LoVo (cell line): ENCODE measurements around the gene VRK1.
"Not testable (repeated sequence)": the region's sequence is repeated elsewhere in the genome, so short reads cannot be mapped to it uniquely, and the experiment has no call there.

ENCODE experiments used
- DNase-seq: peaks from one replicate; pipeline ENCODE4 v3.0.0-alpha.2; 2016; ENCODE audit warnings: low spot score

The VRK1 gene

DNA sequence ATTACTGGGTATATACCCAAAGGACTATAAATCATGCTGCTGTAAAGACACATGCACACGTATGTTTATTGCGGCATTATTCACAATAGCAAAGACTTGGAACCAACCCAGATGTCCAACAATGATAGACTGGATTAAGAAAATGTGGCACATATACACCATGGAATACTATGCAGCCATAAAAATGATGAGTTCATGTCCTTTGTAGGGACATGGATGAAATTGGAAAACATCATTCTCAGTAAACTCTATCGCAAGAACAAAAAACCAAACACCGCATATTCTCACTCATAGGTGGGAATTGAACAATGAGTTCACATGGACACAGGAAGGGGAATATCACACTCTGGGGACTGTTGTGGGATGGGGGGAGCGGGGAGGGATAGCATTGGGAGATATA is 86.8 kb downstream of the VRK1 start:
- not testable (repeated sequence) for DNase-seq

- DNase-seq = no peak
Observed at GRCh38 chr14:96888158-96888557, 91.0 kb downstream of the VRK1 start.

GRCh38 chr14:96888593-96888992 is 91.4 kb downstream of the VRK1 start:
- DNase-seq = no peak

DNA sequence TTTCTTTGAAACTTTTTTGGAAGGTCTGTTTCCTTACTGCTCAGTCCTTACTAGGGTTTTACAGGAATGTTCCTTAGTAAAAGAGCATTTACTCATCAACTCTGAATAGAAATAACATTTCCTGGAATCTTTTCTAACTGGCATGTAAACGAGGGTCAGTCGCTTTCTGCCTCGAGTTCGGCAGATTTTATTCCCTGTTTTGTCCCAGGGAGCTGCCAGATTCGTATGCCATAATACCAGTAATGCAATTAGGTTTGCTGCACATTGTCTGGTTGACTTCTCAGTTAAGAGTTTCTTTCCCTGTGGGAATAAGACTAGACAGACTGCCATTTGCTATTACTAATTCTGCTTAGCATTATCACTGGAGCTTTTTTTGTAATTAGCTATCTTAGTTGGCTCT is 91.9 kb downstream of the VRK1 start:
- no peak for DNase-seq

DNA sequence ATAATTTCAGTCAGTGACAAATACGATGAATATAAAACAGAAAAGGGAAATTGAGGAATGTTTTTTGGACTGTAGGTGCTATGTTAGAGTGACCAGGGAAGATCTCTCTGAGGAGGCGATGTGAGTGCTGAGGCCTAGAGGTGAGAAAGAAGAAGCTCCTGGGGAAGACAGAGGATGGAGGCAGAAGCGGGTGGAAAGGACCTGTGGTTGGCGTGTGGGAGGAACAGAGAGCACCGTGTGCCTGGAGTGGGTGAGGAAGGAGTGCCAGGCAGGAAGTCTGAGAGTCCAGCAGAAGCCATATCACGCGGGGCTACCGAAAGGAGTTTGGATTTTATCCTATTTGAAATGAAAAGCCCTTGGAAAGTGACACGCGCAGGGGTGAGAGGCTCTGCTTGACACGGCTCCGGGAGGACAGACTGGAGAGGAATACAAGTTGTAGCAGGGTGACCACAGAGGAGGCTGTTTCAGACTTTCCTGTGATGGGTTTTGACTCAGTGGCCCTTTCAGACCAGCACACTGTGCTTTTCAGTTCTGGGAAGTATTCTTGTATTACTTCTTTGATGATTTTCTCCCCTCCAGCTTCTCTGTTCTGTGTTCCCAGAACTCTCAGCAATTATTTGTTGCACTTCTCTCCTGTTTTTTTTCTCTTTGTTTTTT is 96.9 kb downstream of the VRK1 start:
- no peak for DNase-seq

DNA sequence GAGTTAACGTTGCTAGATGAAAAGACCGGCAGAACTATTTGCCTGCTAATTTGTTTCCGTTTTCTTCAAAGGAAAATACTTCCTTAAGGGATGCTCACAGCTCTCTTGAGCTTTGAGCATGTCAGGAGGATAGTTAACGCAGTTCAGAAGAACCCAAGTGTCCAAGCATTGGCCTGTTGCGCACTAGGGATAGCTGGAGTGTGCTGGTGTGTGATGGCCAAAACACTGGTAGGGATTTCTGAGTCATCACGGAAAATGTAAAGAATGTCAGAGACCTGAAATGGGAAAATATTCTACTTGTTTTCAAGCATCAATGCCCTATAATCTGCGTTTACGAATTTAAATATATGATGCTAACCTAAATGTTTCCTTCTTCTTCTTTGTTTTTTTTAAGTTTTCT is 97.8 kb downstream of the VRK1 start:
- DNase-seq = no peak

GRCh38 chr14:96895658-96896271 is 98.6 kb downstream of the VRK1 start:
- no peak for DNase-seq

GRCh38 chr14:96897184-96897583 is 100.0 kb downstream of the VRK1 start:
- no peak for DNase-seq

- DNase-seq = no peak
Observed at GRCh38 chr14:96901227-96901626, 104.0 kb downstream of the VRK1 start.

DNA sequence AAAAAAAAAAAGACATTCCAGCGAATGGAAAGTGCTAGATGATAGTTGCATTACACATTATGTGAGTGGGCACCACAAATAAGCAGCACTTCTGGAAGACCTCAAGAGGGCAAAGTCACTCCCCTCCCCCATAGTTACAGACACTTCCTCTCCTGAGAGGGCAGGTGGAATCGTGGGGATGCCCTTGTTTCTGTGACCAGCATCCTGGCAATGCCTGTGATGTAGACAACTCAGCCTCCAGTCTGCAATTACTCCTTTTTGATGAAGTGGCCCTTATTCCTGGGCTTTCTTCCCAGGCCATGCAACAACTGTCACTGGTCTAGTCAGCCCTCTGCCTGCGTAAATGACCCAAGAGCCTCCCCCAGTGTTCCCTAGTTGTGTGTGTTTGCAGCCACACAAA is 104.8 kb downstream of the VRK1 start:
- no peak for DNase-seq

DNA sequence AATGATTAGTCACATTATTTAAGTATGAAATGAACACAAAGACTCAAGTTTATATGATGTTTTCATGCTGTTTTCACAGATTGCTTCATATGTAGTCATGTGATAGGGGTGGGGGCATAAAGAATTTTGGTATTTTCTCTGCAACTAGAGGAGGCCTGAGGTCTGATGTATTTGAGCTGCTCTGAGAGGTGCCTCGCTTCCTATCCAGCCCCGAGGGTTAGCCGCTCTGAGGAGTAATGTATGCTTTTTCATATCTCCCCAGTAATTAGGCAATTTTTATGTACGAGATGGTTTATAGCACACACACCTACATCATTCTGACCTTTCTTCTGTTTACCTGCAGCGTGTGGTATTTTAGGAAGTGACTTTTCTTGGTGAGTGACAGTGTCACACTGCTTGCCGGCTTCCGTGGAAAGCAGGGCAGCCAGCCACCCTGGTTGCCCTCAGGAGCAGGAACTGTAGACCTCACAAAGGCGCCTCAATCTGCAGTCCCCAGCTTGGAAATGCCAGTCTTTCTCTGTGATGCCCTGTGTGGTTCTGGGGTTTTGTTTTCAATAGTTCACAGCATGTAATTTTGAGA is 106.4 kb downstream of the VRK1 start:
- DNase-seq = no peak

- no peak for DNase-seq
Observed at GRCh38 chr14:96904201-96904600, 107.0 kb downstream of the VRK1 start.

GRCh38 chr14:96905065-96905464 is 107.9 kb downstream of the VRK1 start:
- DNase-seq = no peak

- no peak for DNase-seq
Observed at GRCh38 chr14:96905825-96906224, 108.6 kb downstream of the VRK1 start.

DNA sequence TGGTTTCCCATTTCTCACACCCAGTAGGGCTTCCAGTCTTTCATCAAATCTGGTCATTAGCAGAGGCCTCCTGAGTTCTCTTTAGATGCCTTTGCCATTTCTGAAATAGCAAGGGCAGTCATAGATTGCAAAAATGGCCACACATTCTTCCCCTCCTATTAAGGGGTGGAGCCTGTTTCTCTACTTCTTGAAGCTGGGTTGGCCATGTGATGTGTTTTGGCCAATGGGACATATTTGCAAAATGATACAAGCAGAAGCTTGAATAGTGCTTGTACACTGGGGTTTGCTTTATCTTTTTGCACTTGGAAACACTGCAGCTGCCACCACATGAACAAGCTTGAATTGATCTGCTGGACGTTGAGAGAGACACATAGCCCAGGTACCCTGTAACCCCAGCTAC is 109.3 kb downstream of the VRK1 start:
- no peak for DNase-seq

GRCh38 chr14:96909841-96910364 is 112.7 kb downstream of the VRK1 start:
- DNase-seq = no peak

- DNase-seq = no peak
Observed at GRCh38 chr14:96911499-96912149, 114.4 kb downstream of the VRK1 start.

- no peak for DNase-seq
Observed at GRCh38 chr14:96914571-96915128, 117.5 kb downstream of the VRK1 start.

GRCh38 chr14:96915478-96915877 is 118.3 kb downstream of the VRK1 start:
- DNase-seq = no peak

DNA sequence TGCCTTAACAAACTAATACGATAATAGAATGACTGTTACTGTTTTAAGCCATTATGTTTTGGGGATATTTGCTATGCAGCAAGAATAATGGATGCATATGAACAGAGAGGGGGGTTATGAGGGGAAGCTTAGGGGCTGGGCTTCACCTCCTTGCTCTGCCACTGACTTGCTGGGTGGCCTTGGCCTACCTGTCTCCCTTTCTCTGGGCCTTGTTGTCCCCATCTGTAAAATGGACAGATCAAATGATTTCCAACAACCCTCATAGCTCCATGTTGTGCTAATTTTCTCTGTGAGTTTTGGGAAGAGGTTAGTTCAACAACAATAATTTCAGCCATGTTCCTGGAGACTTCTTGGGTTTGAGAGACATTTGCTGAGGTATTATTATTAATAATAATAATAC is 119.6 kb downstream of the VRK1 start:
- no peak for DNase-seq

DNA sequence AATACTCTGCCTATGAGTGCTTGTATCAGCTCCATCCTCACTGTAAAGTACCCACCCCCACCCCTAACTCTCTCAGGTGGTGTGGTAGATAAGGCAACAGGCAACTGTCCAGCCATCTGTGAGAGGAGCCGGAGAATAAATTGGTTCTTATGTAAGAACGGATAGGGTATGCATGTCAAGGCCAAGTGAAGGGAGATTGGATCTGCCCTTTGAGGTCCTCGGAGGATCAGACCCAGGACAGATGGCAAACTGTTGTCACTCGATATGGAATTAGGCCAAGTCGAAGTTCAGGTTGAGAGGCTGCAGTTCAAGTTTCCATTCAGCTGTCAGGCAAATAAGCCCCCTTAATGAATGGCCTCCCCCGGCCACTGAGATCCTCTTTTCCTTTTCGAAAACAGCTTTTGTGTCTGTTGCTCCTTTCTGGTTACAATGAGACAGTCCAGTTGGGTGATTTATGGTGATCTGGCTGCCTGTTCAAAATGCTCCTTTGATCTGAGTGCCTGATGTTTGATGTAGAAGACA is 120.3 kb downstream of the VRK1 start:
- no peak for DNase-seq

DNA sequence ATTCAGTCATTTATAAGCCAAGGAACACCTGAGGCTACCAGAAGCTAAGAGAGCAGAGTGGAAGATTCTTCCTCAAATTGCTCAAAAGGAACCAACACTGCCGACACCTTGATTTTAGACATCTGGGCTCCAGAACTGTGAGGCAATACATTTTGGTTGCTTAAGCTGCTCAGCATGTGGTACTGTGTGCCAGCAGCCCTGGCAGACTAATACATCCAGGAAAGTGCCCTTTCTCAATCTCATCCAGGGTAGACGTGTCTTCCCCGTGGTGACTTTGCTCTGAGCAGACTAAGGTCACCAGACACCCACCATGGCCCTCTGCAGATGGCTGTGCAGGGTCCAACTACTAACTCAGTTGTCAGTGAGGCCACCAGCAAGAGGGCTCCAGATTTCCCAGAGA is 122.8 kb downstream of the VRK1 start:
- no peak for DNase-seq
